Endodermal cell (in vitro differentiated cells): Measurements from ENCODE around the gene DIP2B. TPM values are rescaled to one million over a fixed set of nuclear protein-coding genes. Genes with fewer than 3 reads are reported as not detected.

Experiments used
- DNase-seq: peaks from one replicate; pipeline ENCODE4 v3.0.0-alpha.2; 2017
- H3K27ac ChIP-seq: 2 replicates; pipeline ENCODE4 v1.5.1; 2013; ENCODE audit warnings: mild to moderate bottlenecking, low read depth, low read length, moderate library complexity
- H3K27me3 ChIP-seq: 2 replicates; pipeline ENCODE4 v1.6.1; 2013; ENCODE audit warnings: mild to moderate bottlenecking, low read length, moderate library complexity; ENCODE audit not compliant: insufficient read depth, control insufficient read depth, poor library complexity, severe bottlenecking
- H3K36me3 ChIP-seq: 2 replicates; pipeline ENCODE4 v1.7.0; 2013; ENCODE audit warnings: mild to moderate bottlenecking, low read length, moderate library complexity; ENCODE audit not compliant: control insufficient read depth, insufficient read depth
- H3K4me1 ChIP-seq: one replicate; pipeline ENCODE4 v1.7.0; 2013; ENCODE audit warnings: low read length; ENCODE audit not compliant: control insufficient read depth, insufficient read depth
- H3K4me3 ChIP-seq: 2 replicates; pipeline ENCODE4 v1.5.1; 2013; ENCODE audit warnings: mild to moderate bottlenecking, low read length, moderate library complexity
- H3K9ac ChIP-seq: 2 replicates; pipeline ENCODE4 v1.6.1; 2013; ENCODE audit warnings: mild to moderate bottlenecking, low read length, moderate library complexity; ENCODE audit not compliant: poor library complexity, severe bottlenecking; ENCODE audit errors: extremely low read depth
- H3K9me3 ChIP-seq: 2 replicates; pipeline ENCODE4 v1.6.1; 2013; ENCODE audit warnings: mild to moderate bottlenecking, low read length, moderate library complexity; ENCODE audit not compliant: control insufficient read depth
- H3K27ac Mint-ChIP-seq: 2 replicates; pipeline ENCODE4 v1.8.0; 2020; ENCODE audit warnings: mixed read lengths
- H3K27me3 Mint-ChIP-seq: 2 replicates; pipeline ENCODE4 v1.8.0; 2021; ENCODE audit warnings: mild to moderate bottlenecking, mixed read lengths; ENCODE audit not compliant: insufficient read depth
- H3K36me3 Mint-ChIP-seq: 2 replicates; pipeline ENCODE4 v1.8.0; 2020; ENCODE audit warnings: low read depth, mixed read lengths
- H3K4me1 Mint-ChIP-seq: 2 replicates; pipeline ENCODE4 v1.8.0; 2020; ENCODE audit warnings: mixed read lengths
- H3K4me3 Mint-ChIP-seq: 2 replicates; pipeline ENCODE4 v1.8.0; 2020; ENCODE audit warnings: mild to moderate bottlenecking, moderate library complexity, mixed read lengths
- H3K9me3 Mint-ChIP-seq: 2 replicates; pipeline ENCODE4 v1.8.0; 2020; ENCODE audit warnings: mild to moderate bottlenecking, mixed read lengths
- WGBS, 2 experiments: methylation state at CpG; one replicate each; pipeline versions ENCODE4 v1.1.5 to v1.1.7; 2013; ENCODE audit warnings: missing lambda C conversion rate in 2 of 2, mixed read lengths in 1 of 2; ENCODE audit not compliant: insufficient coverage in 1 of 2, insufficient read length in 1 of 2; 5-methylcytosine and 5-hydroxymethylcytosine counted together
- total RNA-seq, 2 donors: library from RNA; stranded (reverse); fragmentation: NEBNext Ultra II Directional in 1 of 2; extraction: Animal tissue kit (Norgen Biotek cat#: 25700) in 1 of 2; gene quantifications; 2 replicates in 1 of 2; 3 replicates in 1 of 2; pipeline ENCODE4 v1.2.1, GENCODE V29; 2021
- TF ChIP-seq, protein P1 (sequence below): fragments of 200-600 bp; sonication (generic); conservative IDR thresholded peaks from 2 replicates; pipeline ENCODE4 v1.5.0; 2021; ENCODE audit warnings: antibody characterized with exemption, mild to moderate bottlenecking

Gene DIP2B
- total RNA-seq, 2 donors from 2014 or later, result 20.6 to 21.3 TPM

DNA sequence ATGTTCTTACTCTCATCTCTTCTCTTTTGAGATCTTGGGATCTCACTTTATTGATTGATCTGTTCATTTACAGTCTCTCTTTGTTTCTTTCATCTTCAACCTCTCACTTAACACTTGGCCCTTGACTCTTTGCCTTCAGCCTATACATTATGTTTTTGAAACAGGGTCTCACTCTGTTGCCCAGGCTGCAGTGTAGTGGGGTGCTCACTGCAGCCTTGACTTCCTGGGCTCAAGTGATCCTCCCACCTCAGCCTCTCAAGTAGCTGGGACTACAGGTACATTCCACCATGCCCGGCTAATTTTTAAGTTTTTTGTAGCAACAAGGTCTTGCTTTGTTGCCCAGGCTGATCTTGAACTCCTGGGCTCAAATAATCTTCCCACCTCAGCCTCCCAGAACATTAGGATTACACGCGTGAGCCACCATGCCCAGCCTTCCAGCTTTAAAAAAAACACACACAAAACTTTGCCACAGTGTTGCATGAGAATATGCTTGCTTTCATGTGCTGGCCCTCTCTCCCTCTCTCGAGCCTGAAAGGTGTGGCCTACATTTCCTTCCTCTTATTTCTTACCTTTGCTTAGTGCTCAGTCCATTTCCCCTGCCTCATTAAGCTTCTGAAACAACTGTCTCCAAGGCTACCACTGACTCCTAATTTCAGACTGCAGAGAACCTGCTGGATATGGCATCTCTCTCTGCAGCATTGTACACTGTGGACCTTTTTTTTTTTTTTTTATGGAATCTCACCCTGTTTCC is 9.9 kb downstream of the DIP2B start:
- no peaks in the 10 kb centered on the region for H3K27me3 ChIP-seq
- no peak overlapping the region for H3K27ac ChIP-seq
- no peak overlapping the region for H3K4me3 ChIP-seq
- DNase-seq, result no peak
- H3K4me3 Mint-ChIP-seq, result no peak overlapping the region
- peaks cover 8% of the 10 kb centered on the region for H3K9me3 ChIP-seq
- no peaks in the 10 kb centered on the region for H3K36me3 Mint-ChIP-seq
- TF ChIP-seq, protein P1, sequence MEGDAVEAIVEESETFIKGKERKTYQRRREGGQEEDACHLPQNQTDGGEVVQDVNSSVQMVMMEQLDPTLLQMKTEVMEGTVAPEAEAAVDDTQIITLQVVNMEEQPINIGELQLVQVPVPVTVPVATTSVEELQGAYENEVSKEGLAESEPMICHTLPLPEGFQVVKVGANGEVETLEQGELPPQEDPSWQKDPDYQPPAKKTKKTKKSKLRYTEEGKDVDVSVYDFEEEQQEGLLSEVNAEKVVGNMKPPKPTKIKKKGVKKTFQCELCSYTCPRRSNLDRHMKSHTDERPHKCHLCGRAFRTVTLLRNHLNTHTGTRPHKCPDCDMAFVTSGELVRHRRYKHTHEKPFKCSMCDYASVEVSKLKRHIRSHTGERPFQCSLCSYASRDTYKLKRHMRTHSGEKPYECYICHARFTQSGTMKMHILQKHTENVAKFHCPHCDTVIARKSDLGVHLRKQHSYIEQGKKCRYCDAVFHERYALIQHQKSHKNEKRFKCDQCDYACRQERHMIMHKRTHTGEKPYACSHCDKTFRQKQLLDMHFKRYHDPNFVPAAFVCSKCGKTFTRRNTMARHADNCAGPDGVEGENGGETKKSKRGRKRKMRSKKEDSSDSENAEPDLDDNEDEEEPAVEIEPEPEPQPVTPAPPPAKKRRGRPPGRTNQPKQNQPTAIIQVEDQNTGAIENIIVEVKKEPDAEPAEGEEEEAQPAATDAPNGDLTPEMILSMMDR, result no peak
- no peak overlapping the region for H3K27ac Mint-ChIP-seq
- H3K9ac ChIP-seq, result no peak overlapping the region
- H3K27me3 Mint-ChIP-seq, result no peaks in the 10 kb centered on the region
- no peaks in the 10 kb centered on the region for H3K4me1 ChIP-seq
- no peaks in the 10 kb centered on the region for H3K9me3 Mint-ChIP-seq
- H3K36me3 ChIP-seq, result peaks cover 4% of the 10 kb centered on the region
- 95% methylated on average over 4 of the region's 4 CpGs for WGBS, 2 experiments
- peaks cover 12% of the 10 kb centered on the region for H3K4me1 Mint-ChIP-seq

DNA sequence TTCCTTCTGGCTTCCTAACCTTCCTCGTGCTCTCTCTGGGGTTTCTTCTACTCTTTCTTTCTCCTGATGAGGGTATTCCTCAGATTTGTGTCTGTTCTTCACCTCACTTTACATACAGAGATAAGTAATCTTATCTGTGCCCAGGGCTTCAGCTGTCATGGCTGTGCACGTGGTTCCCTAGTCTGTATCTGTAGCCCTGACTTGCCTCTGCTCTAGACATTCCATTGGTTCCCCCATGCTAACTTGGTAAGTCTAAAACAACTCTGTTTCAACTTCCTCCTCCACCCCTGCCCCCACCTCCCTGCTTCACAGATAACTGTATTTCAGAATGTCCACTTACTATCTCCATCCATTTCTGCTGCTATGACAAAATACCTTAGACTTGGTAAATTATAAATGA is 10.8 kb downstream of the DIP2B start:
- H3K4me3 Mint-ChIP-seq, result no peak overlapping the region
- H3K27ac ChIP-seq, result no peak overlapping the region

DNA sequence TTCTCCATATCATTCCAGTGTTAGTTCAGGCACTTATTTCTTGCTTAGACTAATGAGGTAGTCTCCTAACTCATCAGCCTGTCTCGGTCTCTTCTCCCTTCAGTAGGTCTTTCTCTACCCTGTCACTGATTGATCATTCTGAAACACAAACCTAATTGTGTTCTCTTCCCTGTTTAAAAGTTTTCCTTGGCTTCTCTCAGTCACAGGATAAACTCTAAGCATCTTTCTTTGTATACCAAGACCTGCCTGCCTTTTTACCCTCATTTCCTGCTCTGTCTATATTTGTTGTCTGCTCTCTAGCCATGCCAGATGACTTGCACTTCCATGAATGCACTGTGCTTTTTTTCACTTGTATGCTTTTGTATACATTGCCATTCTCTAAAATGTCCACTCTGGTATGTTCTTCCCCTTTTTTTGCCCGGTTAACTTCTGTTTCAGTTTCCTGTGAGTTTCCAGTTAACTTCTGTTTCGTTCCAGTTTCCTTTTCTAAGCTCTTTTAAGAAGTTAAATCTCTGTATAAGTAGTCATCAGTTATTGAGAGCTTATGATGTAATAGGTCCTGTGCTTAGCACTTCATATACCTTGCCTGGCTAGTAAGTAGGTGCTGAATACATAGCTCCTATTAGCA is 12.8 kb downstream of the DIP2B start:
- Histone ChIP-seq H3K4me1 (no peaks in the 10 kb centered on the region), H3K27me3 (no peaks in the 10 kb centered on the region), H3K9ac (no peak overlapping the region), H3K27ac (no peak overlapping the region), H3K36me3 (peaks cover 4% of the 10 kb centered on the region), H3K4me3 (no peak overlapping the region), H3K9me3 (peaks cover 8% of the 10 kb centered on the region)
- Mint-ChIP-seq H3K9me3 (no peaks in the 10 kb centered on the region), H3K4me3 (no peak overlapping the region), H3K36me3 (peaks cover 2% of the 10 kb centered on the region), H3K27ac (no peak overlapping the region), H3K27me3 (no peaks in the 10 kb centered on the region), H3K4me1 (peaks cover 11% of the 10 kb centered on the region)
- DNase-seq, result no peak
- TF ChIP-seq, protein P1, result no peak
- WGBS, 2 experiments, result 85 to 94% methylated on average over 2 to 3 of the region's 3 CpGs

More for the DNA sequence above, 10.8 kb downstream of the DIP2B start:
- no peaks in the 10 kb centered on the region for H3K36me3 Mint-ChIP-seq
- no peak overlapping the region for H3K9ac ChIP-seq
- 86 to 87% methylated on average over 2 of the region's 2 CpGs for WGBS, 2 experiments
- DNase-seq, result no peak
- H3K4me1 Mint-ChIP-seq, result peaks cover 11% of the 10 kb centered on the region
- H3K4me1 ChIP-seq, result no peaks in the 10 kb centered on the region
- H3K9me3 ChIP-seq, result peaks cover 8% of the 10 kb centered on the region
- H3K9me3 Mint-ChIP-seq, result no peaks in the 10 kb centered on the region
- H3K27ac Mint-ChIP-seq, result no peak overlapping the region
- peaks cover 4% of the 10 kb centered on the region for H3K36me3 ChIP-seq
- no peaks in the 10 kb centered on the region for H3K27me3 Mint-ChIP-seq
- no peak overlapping the region for H3K4me3 ChIP-seq
- TF ChIP-seq, protein P1, result no peak
- no peaks in the 10 kb centered on the region for H3K27me3 ChIP-seq
